NCI-H1930 (cell line): ENCODE measurements around the gene FUS.
"Not testable (repeated sequence)": the region's sequence is repeated elsewhere in the genome, so short reads cannot be mapped to it uniquely, and the experiment has no call there.

Experiments used
- DNase-seq, 2 experiments: peaks; one replicate each; lab custom pipeline; 2025; lab: John Stamatoyannopoulos, UW

FUS gene

DNA sequence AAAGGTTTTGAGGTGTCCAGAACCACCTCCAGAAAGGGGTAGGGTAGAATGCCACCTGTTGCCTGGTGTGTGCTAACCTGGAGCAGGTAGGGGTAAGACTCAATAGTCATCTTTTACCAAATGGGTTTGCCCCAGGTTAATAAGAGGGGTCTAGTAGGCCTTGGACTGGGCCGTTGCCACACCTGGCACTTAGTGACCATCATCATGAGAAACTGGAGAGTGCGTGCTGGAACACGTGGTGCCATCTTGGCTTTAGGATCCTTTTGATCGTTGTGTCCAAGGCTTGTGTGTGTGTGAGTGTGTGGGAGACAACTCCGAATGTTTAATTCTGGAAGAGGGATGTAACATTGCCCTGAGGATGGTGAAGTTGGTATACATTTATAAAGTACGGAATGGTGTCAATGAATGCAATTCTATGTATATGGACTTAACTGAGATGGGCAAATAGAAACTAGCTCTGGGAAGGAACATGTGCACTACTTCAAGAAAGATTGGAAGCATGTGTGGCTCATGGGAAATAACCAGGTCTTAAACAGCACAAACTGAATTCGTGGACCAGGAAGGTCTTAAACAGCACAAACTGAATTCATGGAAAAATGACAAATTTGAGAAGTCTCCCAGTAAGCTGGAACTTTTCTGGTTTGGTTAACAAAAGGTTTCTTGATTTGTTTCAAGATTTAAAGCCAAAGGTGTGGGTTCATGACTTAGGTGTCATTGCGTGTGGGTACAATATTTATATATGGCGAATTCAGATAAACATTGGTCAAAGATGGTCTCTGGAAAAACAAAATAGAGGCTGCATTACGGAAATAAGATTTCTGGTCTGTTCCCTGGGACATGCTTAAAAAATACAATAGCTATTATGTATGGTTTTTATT, 7.2 kb downstream of the FUS start:
- no peak for DNase-seq

- no peak for DNase-seq
These were observed 7.9 kb downstream of the FUS start for GRCh38 chr16:31187808-31188189.

DNA sequence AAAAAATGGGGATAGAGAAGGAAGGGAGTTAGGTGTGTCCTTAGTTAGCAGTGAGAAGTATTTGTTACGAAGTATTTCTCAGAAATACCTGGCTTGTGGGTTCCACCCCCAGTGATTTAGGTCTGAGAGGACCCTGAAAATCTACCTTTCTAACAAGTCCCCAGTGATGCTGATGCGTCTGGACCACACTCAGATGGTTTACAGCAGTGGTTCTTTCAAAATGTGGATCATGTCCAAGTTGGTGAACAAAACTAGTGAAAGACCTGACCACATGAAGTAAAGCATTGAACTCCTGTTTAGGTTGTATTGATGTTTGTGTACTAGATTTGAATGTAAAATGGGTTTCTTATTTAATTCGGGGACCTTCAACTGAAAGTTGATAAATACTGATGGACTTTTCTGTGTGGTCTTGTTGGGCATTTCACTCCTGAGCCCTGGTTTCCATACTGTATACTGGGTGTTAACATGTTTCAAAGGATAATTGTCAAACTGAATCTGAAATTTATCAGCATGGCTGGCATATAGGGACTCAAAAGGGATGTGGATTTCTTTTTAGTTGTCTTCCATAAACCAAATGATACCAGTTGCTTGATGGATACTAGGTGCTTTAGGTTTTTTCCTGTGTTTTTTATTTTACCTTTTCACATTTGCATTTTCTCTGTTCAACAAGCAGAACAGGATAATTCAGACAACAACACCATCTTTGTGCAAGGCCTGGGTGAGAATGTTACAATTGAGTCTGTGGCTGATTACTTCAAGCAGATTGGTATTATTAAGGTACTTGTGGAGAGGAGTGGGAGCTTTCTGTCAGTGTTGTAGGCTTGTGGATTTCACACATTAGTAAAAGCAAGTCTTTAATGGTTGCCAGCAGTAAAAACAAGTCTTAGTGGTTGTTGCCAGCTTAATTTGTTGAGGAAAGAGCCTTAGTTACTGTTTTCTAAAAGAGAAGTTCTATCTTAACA, 8.8 kb downstream of the FUS start:
- no peak for DNase-seq

DNA sequence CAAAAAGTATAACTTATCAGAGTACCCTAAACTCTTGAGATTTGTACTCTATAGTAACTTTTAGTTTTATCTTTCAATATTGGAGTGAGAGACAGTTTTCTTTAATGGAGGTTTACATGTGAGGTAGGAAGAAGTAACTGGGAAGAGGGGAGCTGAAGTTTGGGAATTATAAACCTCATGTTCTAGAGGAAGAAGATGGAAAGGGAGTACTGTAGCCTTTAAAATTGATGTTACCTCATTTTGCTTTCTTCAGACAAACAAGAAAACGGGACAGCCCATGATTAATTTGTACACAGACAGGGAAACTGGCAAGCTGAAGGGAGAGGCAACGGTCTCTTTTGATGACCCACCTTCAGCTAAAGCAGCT, 9.5 kb downstream of the FUS start:
- DNase-seq: no peak

GRCh38 chr16:31190061-31190460, 10.1 kb downstream of the FUS start:
- DNase-seq: no peak

GRCh38 chr16:31190818-31191444, 11.0 kb downstream of the FUS start:
- no peak for DNase-seq

- DNase-seq: no peak
These were observed 11.9 kb downstream of the FUS start for GRCh38 chr16:31191697-31192428.

DNA sequence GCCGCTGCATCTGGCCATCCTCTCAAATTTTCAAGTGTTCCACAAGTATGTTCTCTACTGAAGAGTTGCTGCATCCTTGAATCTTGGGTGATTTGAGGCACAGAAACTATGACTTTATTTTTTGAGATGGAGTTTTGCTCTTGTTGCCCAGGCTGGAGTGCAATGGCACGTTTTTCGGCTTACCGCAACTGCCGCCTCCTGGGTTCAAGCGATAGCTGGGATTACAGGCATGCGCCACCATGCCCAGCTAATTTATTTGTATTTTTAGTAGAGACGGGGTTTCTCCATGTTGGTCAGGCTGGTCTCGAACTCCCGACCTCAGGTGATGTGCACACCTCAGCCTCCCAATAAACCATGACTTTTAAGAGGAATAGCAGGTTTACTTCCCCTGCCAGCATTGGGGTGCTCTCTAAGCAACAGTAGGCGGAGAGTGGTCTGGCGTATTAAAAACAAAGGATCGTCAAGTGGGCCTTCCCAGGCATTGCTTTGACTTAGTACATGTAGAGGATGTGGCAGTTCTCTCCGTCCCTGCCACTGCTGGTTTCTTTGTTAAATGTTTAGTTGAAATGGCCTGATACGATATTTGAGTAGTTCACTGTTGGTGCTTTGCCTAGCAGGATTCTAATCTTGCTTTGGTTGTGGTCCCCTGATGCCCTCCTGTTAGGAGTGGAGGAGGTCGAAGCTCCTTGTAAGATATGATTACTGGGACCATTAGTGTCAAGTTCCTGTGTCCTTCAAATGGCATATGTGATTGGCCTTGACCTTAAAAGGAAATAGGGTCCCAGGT, 13.1 kb downstream of the FUS start:
- no peak for DNase-seq

DNA sequence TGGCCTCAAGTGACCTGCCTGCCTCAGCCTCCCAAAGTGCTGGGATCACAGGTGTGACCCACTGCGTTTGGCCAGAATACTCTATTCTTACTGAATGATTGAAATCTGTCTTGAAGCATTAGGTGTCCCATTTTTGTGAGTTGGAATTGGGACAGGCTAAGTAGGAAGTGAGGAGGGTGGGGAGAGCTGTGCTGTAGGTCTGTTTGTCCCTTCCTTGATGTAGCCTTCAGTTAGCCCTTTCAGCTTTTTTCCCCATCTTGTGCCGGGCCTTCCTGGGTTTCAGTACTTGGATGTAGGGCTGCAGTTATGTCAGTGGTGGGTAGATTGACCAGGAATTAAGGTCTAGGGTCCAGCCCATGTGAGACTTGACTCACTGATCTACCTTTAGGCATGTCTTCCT, 13.9 kb downstream of the FUS start:
- DNase-seq: no peak

DNA sequence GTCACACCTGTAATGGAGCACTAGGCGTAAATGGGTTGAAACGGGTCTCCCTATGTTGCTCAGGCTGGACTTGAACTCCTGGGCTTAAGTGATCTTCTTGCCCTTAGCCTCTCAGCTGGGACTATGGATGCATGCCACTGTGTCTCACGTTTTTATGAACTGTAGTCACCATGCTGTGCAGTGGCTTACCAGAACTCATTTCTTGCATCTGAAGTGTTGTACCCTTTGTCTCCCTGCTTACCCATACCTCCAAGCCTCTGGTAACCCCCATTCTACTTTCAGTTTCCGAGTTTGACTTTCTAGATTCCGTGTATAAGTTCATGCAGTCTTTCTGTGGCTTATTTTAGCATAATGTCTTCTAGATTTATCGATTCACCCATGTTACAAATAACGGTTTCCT, 15.0 kb downstream of the FUS start:
- no peak for DNase-seq

DNA sequence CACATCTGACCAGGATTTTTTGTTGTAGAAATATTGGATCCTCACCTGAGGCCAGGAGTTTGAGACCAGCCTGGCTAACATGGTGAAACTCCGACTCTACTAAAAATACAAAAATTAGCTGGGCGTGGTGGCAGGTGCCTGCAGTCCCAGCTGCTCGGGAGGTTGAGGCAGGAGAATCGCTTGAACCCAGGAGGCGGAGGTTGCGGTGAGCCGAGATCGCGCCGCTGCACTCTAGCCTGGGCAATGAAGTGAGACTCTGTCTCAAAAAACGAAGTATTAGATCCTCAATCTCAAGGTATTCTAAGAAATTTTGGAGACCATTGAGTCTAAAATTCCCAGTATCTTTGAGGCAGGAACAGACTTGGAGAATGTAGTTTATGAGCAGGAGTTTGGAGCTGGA, 15.9 kb downstream of the FUS start:
- not testable (repeated sequence) for DNase-seq

- DNase-seq: no peak
These were observed 16.6 kb downstream of the FUS start for GRCh38 chr16:31196324-31197088.

- no peak for DNase-seq
These were observed 18.4 kb downstream of the FUS start for GRCh38 chr16:31198207-31198882.

GRCh38 chr16:31199430-31200041, 19.6 kb downstream of the FUS start:
- no peak for DNase-seq

DNA sequence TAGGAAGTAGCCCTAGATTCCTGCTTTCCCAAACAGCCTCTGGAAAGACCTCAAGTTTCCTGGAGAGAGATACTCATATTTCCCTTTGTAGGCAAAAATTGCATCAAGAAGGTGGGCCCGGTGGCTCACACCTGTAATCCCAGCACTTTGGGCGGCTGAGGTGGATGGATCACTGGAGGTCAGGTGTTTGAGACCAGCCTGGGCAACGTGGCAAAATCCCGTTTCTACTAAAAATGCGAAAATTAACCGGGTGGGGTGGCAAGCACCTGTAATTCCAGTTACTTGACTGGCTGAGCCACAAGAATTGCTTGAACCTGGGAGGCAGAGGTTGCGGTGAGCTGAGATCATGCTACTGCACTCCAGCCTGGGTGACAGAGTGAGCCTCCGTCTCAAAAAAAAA, 20.2 kb downstream of the FUS start:
- DNase-seq: not testable (repeated sequence)

DNA sequence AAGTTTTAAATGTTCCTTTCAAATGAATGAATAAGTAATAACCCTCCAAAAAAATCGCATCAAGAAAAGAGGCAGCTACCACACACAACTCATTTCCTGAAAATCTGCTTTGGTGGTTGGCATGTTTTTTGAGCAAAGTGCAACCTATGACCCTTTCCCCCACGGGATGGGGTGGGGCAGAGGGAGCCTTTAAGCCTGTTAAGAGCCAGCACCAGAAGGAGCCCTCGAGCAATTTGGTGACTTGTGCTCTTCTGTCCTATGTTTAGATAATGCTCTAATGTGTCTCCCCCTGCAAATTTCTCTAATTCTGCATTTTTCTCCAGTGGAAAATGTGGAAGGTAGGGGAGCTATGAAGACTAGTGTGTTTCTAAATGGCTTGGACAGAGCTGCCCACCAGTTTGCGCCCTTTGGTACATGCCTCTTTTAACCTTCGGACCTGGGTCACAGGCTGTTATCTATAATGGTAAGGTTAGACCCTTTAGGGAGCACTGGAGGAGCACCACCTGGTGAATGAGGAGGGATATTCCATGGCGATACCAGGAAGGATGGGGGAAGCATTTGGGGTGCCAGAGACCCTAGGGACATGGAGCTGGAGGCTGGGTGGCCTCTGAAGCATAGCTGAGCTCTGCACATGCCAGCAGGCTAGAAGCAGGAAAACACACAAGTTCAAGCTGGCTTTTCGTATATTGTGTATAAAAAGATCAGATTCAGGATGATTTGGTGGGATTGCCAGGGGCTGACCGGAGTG, 21.1 kb downstream of the FUS start:
- no peak for DNase-seq

DNA sequence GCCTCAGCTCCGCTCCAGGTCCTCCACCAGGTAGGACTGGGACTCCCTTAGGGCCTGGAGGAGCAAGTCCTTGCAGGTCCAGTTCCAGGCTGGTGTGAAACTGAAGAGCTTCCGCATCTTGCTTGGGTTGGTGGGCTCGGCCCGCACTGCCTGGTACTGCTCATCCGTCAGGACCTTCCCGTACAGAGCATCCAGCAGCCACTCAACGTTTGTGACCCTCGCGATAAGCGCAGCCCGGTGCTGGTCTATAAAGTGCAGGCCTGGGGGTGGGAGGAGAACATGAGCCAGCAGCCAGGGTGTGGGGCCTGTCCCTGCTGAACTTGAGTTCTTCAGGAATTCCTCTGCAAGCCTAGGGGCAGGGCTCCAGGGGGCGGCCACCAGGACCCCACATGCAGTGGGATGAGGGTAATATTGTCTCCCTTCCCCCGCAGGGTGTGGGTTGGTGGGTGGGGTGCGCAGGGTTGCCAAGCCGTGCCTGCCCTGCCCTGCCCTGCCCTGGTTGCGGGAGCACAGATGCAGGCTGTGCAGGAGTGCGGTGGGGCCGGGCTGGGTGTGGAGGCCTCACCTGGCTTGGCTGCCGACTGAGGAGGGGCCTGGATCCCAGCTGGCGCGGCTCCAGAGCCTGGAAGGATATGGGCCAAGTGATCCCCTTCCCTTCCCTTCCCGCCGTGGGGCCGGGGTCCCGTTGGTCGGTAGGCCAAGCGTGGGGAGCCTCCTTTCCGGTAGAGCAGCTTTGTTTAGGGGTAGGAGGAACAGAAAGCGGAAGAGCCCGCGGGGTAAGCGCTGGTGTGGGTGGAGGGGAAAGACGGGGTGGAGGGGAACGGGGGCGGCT, 21.9 kb downstream of the FUS start:
- no peak for DNase-seq
